ENCODE data around the gene RBM4. TPM values are rescaled to one million over a fixed set of nuclear protein-coding genes. Genes with fewer than 3 reads are reported as not detected.
"Not testable (repeated sequence)": the region's sequence is repeated elsewhere in the genome, so short reads cannot be mapped to it uniquely, and the experiment has no call there.

Gene RBM4, protein sequence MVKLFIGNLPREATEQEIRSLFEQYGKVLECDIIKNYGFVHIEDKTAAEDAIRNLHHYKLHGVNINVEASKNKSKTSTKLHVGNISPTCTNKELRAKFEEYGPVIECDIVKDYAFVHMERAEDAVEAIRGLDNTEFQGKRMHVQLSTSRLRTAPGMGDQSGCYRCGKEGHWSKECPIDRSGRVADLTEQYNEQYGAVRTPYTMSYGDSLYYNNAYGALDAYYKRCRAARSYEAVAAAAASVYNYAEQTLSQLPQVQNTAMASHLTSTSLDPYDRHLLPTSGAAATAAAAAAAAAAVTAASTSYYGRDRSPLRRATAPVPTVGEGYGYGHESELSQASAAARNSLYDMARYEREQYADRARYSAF
- total RNA-seq (2022) (171 and 172 TPM in 2 replicates), Bru-seq, nascent RNA (percentile 94 among the genes with signal in this experiment), BruChase-seq, experiment 1, labeled RNA remaining after a 6-hour chase (percentile 94 among the genes with signal in this experiment), BruChase-seq, experiment 2, labeled RNA remaining after a 2-hour chase (percentile 96 among the genes with signal in this experiment)
- long read RNA-seq, transcript RBM4-203 (3 exons, 921 nt) = minor isoform, 19 of 225 reads
- long read RNA-seq, transcript RBM4-207 (3 exons, 654 nt) = minor isoform, 5 of 225 reads
- long read RNA-seq, transcript RBM4-204 (4 exons, 1,763 nt) = minor isoform, 12 of 225 reads
- long read RNA-seq, transcript RBM4-201 (4 exons, 1,694 nt) = major isoform, 160 of 225 reads
- long read RNA-seq, partial matches to known transcripts = 5 of 225 reads
- long read RNA-seq, other reads (novel, unspliced or antisense) = 11 of 225 reads

DNA sequence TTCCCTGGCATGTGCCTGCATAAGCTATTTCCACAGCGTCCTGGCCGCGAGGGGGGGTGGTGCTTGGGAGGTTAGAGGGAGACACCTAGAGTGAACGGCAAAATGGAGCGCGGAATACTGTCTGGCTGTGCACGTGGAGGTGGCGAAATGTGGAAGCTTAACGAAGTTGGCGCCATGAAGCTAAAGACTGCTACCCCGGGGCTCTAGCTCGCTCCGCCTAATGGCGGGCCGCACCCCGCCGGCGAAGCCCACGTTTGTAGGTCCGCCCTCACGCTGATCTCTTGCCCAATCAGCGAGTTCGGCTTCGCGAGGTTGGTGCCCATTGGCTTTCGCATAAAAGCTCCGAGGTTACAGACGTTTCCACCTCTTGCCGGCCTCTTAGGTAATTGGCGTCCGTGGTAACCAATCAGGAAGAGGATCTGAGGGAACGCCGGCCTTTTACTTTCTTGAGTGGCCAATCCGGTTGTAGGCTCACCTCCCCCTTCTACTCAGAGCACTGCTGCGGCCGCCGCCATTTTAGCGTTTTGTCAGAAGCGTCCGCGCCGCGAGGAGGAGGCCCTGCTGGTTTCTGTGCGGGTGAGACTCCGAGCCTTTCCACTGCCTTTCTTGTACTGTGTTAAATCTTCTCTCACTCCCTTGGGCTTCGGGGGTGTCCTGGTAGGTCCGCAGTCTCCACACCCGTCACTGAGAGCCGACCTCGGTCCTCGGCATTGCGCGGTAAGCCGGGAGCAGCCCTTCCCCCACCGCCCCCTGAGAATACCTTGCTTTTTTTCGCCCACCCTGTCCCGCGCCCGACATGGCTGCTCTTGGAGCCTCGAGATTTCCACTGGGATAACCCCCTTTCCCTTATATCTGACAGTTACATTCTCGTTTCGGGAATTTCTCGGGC is at the start of gene RBM4:
RBM4 (plus strand) TSS at position 527 of the 889 bp plus-strand sequence. CDS start 1,009 bp downstream, outside the sequence.
- POLR2A ChIA-PET = interaction anchor here (0.6 to 17.6 kb wide), 36 partner anchors 10 to 1099 kb away, joined by 3 to 420 read pairs (median 5); partner anchors contain the start of genes ACTN3, BRMS1, CCDC87 and CCS
- H3K4me3 Mint-ChIP-seq (ENCODE audit: unreplicated experiment) = peak within 1 kb of the TSS; percentile 97
- no TSS peak for BruUV-seq (replicated peaks)
- DNase-seq (ENCODE audit: unreplicated experiment) = peak; percentile 100
- H3K4me1 Mint-ChIP-seq (ENCODE audit: insufficient read depth, unreplicated experiment) = peaks cover 44% of the 10 kb centered on the region
- peak within 1 kb of the TSS; percentile 98 for H3K27ac Mint-ChIP-seq (ENCODE audit: low read depth, unreplicated experiment)
- H3K36me3 Mint-ChIP-seq (ENCODE audit: insufficient read depth, unreplicated experiment) = peaks cover 65% of the 10 kb centered on the region
- no peaks in the 10 kb centered on the region for H3K27me3 Mint-ChIP-seq (ENCODE audit: insufficient read depth, unreplicated experiment)
- TF ChIP-seq, protein P1, sequence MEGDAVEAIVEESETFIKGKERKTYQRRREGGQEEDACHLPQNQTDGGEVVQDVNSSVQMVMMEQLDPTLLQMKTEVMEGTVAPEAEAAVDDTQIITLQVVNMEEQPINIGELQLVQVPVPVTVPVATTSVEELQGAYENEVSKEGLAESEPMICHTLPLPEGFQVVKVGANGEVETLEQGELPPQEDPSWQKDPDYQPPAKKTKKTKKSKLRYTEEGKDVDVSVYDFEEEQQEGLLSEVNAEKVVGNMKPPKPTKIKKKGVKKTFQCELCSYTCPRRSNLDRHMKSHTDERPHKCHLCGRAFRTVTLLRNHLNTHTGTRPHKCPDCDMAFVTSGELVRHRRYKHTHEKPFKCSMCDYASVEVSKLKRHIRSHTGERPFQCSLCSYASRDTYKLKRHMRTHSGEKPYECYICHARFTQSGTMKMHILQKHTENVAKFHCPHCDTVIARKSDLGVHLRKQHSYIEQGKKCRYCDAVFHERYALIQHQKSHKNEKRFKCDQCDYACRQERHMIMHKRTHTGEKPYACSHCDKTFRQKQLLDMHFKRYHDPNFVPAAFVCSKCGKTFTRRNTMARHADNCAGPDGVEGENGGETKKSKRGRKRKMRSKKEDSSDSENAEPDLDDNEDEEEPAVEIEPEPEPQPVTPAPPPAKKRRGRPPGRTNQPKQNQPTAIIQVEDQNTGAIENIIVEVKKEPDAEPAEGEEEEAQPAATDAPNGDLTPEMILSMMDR (IDR thresholded peaks at IDR 0.05; ENCODE audit: unreplicated experiment) = no peak
- no peaks in the 10 kb centered on the region for H3K9me3 Mint-ChIP-seq (ENCODE audit: unreplicated experiment)
- CTCF ChIA-PET = interaction anchor here (0.6 to 1.8 kb wide), 10 partner anchors 9 to 1362 kb away, joined by 3 to 5 read pairs (median 3); no protein-coding TSS in a partner anchor
- intact Hi-C loops (cut with micrococcal nuclease) = loop anchor here (1.0 kb wide), 1 partner anchor 128 kb away; the partner anchor contains the start of gene BBS1

DNA sequence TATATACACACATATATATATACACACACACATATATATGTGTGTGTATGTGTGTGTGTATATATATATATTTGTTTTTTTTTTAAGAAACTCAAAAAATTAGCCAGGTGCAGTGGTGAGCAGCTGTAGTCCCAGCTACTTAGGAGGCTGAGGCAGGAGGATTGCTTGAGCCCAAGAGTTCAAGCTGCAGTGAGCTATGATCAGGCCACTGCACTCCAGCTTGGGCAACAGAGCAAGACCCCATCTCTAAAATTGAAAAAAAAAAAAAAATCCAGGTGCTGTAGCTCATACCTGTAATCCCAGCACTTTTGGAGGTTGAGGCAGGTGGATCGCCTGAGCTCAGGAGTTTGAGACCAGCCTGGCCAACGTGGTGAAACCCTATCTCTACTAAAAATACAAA is 49.2 kb upstream of the RBM4 start:
- H3K4me3 Mint-ChIP-seq (ENCODE audit: unreplicated experiment); H3K9me3 Mint-ChIP-seq (ENCODE audit: unreplicated experiment); BruUV-seq (replicated peaks); H3K4me1 Mint-ChIP-seq (ENCODE audit: insufficient read depth, unreplicated experiment); intact Hi-C loops (cut with micrococcal nuclease); H3K36me3 Mint-ChIP-seq (ENCODE audit: insufficient read depth, unreplicated experiment); H3K27me3 Mint-ChIP-seq (ENCODE audit: insufficient read depth, unreplicated experiment); DNase-seq (ENCODE audit: unreplicated experiment); H3K27ac Mint-ChIP-seq (ENCODE audit: low read depth, unreplicated experiment): not testable (repeated sequence)
- CTCF ChIA-PET = interaction anchor here (1.0 kb wide), 3 partner anchors 10 to 40 kb away, joined by 4 to 8 read pairs (median 5); no protein-coding TSS in a partner anchor
- POLR2A ChIA-PET = interaction anchor here (1.1 kb wide), 1 partner anchor 9 kb away, joined by 3 read pairs; no protein-coding TSS in a partner anchor

DNA sequence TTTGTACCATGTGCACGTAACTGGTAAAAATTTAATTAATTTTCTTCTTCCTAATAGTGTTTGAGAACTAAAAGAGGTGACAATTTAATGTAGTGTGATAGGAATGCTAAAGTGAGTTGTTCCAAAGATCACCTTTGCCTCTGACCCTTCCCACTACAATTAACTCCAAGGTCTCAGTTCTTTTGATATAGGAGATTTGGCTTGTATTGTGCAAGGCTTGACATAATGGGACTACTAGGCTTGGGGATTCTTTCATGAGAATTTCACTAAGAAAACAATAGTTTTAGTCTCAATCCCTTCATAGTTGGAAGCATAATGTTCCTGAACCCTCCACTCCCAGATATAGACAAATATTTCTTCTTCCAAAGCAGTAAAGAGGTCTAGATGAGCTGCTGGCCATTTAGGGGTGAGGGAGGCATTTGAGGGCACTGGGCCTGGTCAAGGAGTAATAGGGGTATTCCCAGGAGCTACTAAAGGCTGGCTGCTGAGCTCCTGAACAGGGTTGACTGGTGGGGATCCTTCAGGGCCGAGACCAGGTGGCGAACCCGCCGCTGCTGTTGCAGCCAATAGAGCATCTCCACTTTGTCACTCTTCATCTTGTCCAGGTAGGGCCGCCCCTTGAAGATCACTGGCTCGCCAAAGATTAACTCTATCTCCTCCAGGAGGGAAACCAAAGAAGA is 48.4 kb upstream of the RBM4 start:
- no peak for DNase-seq (ENCODE audit: unreplicated experiment)
- no peaks in the 10 kb centered on the region for H3K36me3 Mint-ChIP-seq (ENCODE audit: insufficient read depth, unreplicated experiment)
- no peaks in the 10 kb centered on the region for H3K27me3 Mint-ChIP-seq (ENCODE audit: insufficient read depth, unreplicated experiment)
- intact Hi-C loops (cut with micrococcal nuclease) = no loop called here
- H3K4me1 Mint-ChIP-seq (ENCODE audit: insufficient read depth, unreplicated experiment) = peaks cover 5% of the 10 kb centered on the region
- H3K9me3 Mint-ChIP-seq (ENCODE audit: unreplicated experiment) = no peaks in the 10 kb centered on the region
- ChIA-PET CTCF (interaction anchor here (0.5 to 1.6 kb wide), 6 partner anchors 9 to 102 kb away, joined by 3 to 8 read pairs (median 5); no protein-coding TSS in a partner anchor), POLR2A (interaction anchor here (1.1 to 1.7 kb wide), 3 partner anchors 10 to 27 kb away, joined by 3 to 6 read pairs (median 3); partner anchors contain the start of gene RBM14)
- no TSS peak for BruUV-seq (replicated peaks)
- TF ChIP-seq, protein P1 (IDR thresholded peaks at IDR 0.05; ENCODE audit: unreplicated experiment) = no peak
- no peak overlapping the region for H3K4me3 Mint-ChIP-seq (ENCODE audit: unreplicated experiment)
- H3K27ac Mint-ChIP-seq (ENCODE audit: low read depth, unreplicated experiment) = no peak overlapping the region

Measured in MCF 10A (cell line).